ENCODE measurements around the gene JARID2. TPM values are rescaled to one million over a fixed set of nuclear protein-coding genes. Genes with fewer than 3 reads are reported as not detected.
A peak's percentile ranks its signal among the peaks of the same experiment; 100 is the strongest.

JARID2 gene
- total RNA-seq, 1 experiment from 2014 or later = 180 TPM

DNA sequence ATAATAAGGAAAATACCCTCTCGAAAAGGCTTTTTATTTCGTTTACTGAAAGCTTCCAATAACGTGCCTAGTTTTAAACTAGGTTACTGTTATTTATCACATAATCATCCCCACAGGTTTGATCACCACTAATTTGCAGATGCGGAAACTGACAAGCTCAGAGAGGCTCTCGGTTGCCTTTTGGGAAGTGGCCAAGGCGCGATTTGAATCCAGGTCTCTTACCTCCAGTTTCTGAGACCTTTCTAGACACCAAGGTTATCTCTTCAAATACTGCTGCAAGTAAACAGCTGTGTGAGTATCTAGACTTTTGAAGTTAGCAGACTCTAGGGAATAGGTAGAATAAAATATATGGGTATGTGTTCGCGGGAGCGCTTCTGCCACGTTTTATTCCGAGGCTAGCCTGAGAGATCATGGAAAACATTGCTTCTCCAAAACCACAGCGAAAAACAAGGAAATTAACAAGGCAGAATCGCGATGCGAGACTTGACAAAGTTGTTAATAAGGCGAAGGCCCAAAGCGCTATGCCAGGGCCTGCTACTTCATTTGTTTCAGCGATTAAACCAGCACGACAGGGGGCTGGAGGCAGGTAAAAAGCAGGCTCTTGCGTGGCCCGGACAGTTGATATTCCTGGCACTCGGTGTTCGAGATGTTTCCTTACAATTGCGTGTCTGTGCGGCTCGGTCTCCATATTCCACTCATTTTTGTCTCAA is 1.8 kb upstream of the JARID2 start (continued):
- no peak for TF ChIP-seq MXD4 (CRISPR knock-in tag; IDR thresholded peaks at IDR 0.05; ENCODE audit: borderline replicate concordance)

DNA sequence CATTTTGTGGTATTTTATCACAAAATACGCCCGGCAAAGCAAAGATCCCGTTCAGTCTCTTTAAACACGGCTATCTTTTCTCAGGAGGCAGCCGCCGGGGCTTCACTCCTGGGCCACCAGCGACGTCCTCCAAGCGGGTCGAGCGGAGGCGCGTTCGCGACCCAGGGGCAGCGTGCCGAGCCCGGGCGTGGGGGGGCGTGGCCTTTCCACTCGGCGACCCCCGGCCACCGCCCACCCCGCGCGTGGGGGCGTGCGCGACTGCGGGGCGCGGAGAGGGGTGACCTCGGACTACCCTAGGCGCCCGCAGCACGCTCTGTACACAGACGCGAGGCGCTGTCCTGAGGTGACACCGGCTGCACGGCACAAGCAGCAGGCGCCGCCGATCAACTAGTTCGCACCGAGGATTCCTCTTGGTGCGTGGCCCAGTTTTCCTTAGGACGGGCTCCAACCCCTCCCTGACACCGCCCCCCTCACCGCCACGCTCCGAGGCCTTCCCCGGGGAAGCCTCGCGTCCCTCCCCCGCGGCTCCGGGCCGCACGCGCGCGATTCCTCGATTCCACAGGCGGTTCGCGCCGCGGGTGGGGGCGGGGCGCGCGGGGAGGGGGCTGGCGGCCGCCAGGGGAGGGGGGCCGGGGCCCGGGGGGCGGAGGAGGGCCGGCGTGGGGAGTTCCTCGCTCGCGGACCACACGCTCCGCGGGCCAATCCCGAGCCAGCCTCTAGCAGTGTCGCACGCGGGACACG is 1.1 kb upstream of the JARID2 start:
- ChIA-PET CTCF (interaction anchor here (0.6 to 1.2 kb wide), 2 partner anchors 145 to 359 kb away, joined by 3 to 4 read pairs; no protein-coding TSS in a partner anchor), POLR2A (interaction anchor here (1.2 kb wide), 1 partner anchor 33 kb away, joined by 3 read pairs; no protein-coding TSS in a partner anchor)
- DNase-seq (ENCODE audit: low spot score) = peak; percentile 66
- Mint-ChIP-seq H3K27me3 (ENCODE audit: low read depth) (no peaks in the 10 kb centered on the region), H3K36me3 (peaks cover 26% of the 10 kb centered on the region), H3K27ac (peak overlapping the region; percentile 95), H3K9me3 (no peaks in the 10 kb centered on the region), H3K4me3 (peak overlapping the region; percentile 100), H3K4me1 (peaks cover 49% of the 10 kb centered on the region)
- peak; percentile 15 for ATAC-seq
- TF ChIP-seq JUN (CRISPR knock-in tag; IDR thresholded peaks at IDR 0.05) = 0 out of 2 replicates have a peak, but pooled peaks have one; percentile 51
- TF ChIP-seq GRHL2 (CRISPR knock-in tag; IDR thresholded peaks at IDR 0.05; ENCODE audit: insufficient replicate concordance, severe bottlenecking) = no peak
- no peak for TF ChIP-seq RORB (CRISPR knock-in tag; IDR thresholded peaks at IDR 0.05)
- TF ChIP-seq, protein P1, sequence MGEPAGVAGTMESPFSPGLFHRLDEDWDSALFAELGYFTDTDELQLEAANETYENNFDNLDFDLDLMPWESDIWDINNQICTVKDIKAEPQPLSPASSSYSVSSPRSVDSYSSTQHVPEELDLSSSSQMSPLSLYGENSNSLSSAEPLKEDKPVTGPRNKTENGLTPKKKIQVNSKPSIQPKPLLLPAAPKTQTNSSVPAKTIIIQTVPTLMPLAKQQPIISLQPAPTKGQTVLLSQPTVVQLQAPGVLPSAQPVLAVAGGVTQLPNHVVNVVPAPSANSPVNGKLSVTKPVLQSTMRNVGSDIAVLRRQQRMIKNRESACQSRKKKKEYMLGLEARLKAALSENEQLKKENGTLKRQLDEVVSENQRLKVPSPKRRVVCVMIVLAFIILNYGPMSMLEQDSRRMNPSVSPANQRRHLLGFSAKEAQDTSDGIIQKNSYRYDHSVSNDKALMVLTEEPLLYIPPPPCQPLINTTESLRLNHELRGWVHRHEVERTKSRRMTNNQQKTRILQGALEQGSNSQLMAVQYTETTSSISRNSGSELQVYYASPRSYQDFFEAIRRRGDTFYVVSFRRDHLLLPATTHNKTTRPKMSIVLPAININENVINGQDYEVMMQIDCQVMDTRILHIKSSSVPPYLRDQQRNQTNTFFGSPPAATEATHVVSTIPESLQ (CRISPR knock-in tag; IDR thresholded peaks at IDR 0.05) = no peak
- TF ChIP-seq FOXP1 (CRISPR knock-in tag; IDR thresholded peaks at IDR 0.05; ENCODE audit: borderline replicate concordance) = peak; percentile 46; the same call in 1 of the 2 replicates
- TF ChIP-seq, protein P2, sequence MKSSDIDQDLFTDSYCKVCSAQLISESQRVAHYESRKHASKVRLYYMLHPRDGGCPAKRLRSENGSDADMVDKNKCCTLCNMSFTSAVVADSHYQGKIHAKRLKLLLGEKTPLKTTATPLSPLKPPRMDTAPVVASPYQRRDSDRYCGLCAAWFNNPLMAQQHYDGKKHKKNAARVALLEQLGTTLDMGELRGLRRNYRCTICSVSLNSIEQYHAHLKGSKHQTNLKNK (CRISPR knock-in tag; IDR thresholded peaks at IDR 0.05) = no peak
- TF ChIP-seq ZNF232 (CRISPR knock-in tag; IDR thresholded peaks at IDR 0.05) = 0 out of 2 replicates have a peak, but pooled peaks have one; percentile 63
- TF ChIP-seq TEAD1 (CRISPR knock-in tag; IDR thresholded peaks at IDR 0.05) = peak; percentile 23; the same call in 1 of the 2 replicates
- TF ChIP-seq, protein P3, sequence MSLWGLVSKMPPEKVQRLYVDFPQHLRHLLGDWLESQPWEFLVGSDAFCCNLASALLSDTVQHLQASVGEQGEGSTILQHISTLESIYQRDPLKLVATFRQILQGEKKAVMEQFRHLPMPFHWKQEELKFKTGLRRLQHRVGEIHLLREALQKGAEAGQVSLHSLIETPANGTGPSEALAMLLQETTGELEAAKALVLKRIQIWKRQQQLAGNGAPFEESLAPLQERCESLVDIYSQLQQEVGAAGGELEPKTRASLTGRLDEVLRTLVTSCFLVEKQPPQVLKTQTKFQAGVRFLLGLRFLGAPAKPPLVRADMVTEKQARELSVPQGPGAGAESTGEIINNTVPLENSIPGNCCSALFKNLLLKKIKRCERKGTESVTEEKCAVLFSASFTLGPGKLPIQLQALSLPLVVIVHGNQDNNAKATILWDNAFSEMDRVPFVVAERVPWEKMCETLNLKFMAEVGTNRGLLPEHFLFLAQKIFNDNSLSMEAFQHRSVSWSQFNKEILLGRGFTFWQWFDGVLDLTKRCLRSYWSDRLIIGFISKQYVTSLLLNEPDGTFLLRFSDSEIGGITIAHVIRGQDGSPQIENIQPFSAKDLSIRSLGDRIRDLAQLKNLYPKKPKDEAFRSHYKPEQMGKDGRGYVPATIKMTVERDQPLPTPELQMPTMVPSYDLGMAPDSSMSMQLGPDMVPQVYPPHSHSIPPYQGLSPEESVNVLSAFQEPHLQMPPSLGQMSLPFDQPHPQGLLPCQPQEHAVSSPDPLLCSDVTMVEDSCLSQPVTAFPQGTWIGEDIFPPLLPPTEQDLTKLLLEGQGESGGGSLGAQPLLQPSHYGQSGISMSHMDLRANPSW (CRISPR knock-in tag; conservative IDR thresholded peaks at IDR 0.05; ENCODE audit: low read depth) = no peak
- TF ChIP-seq, protein P4, sequence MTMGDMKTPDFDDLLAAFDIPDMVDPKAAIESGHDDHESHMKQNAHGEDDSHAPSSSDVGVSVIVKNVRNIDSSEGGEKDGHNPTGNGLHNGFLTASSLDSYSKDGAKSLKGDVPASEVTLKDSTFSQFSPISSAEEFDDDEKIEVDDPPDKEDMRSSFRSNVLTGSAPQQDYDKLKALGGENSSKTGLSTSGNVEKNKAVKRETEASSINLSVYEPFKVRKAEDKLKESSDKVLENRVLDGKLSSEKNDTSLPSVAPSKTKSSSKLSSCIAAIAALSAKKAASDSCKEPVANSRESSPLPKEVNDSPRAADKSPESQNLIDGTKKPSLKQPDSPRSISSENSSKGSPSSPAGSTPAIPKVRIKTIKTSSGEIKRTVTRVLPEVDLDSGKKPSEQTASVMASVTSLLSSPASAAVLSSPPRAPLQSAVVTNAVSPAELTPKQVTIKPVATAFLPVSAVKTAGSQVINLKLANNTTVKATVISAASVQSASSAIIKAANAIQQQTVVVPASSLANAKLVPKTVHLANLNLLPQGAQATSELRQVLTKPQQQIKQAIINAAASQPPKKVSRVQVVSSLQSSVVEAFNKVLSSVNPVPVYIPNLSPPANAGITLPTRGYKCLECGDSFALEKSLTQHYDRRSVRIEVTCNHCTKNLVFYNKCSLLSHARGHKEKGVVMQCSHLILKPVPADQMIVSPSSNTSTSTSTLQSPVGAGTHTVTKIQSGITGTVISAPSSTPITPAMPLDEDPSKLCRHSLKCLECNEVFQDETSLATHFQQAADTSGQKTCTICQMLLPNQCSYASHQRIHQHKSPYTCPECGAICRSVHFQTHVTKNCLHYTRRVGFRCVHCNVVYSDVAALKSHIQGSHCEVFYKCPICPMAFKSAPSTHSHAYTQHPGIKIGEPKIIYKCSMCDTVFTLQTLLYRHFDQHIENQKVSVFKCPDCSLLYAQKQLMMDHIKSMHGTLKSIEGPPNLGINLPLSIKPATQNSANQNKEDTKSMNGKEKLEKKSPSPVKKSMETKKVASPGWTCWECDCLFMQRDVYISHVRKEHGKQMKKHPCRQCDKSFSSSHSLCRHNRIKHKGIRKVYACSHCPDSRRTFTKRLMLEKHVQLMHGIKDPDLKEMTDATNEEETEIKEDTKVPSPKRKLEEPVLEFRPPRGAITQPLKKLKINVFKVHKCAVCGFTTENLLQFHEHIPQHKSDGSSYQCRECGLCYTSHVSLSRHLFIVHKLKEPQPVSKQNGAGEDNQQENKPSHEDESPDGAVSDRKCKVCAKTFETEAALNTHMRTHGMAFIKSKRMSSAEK (CRISPR knock-in tag; IDR thresholded peaks at IDR 0.05; ENCODE audit: borderline replicate concordance) = no peak
- TF ChIP-seq, protein P5, sequence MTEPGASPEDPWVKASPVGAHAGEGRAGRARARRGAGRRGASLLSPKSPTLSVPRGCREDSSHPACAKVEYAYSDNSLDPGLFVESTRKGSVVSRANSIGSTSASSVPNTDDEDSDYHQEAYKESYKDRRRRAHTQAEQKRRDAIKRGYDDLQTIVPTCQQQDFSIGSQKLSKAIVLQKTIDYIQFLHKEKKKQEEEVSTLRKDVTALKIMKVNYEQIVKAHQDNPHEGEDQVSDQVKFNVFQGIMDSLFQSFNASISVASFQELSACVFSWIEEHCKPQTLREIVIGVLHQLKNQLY (CRISPR knock-in tag; IDR thresholded peaks at IDR 0.05) = no peak
- no peak for TF ChIP-seq CREB1 (CRISPR knock-in tag; IDR thresholded peaks at IDR 0.05)
- TF ChIP-seq, protein P6, sequence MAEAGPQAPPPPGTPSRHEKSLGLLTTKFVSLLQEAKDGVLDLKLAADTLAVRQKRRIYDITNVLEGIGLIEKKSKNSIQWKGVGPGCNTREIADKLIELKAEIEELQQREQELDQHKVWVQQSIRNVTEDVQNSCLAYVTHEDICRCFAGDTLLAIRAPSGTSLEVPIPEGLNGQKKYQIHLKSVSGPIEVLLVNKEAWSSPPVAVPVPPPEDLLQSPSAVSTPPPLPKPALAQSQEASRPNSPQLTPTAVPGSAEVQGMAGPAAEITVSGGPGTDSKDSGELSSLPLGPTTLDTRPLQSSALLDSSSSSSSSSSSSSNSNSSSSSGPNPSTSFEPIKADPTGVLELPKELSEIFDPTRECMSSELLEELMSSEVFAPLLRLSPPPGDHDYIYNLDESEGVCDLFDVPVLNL (CRISPR knock-in tag; IDR thresholded peaks at IDR 0.05; ENCODE audit: borderline replicate concordance, low read depth) = no peak
- TF ChIP-seq, protein P7, sequence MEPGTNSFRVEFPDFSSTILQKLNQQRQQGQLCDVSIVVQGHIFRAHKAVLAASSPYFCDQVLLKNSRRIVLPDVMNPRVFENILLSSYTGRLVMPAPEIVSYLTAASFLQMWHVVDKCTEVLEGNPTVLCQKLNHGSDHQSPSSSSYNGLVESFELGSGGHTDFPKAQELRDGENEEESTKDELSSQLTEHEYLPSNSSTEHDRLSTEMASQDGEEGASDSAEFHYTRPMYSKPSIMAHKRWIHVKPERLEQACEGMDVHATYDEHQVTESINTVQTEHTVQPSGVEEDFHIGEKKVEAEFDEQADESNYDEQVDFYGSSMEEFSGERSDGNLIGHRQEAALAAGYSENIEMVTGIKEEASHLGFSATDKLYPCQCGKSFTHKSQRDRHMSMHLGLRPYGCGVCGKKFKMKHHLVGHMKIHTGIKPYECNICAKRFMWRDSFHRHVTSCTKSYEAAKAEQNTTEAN (CRISPR knock-in tag; IDR thresholded peaks at IDR 0.05) = 0 out of 2 replicates have a peak, but pooled peaks have one; percentile 51
- TF ChIP-seq NFYB (CRISPR knock-in tag; conservative IDR thresholded peaks at IDR 0.05; ENCODE audit: low read depth) = no peak; the same call in 1 of the 2 replicates
- TF ChIP-seq, protein P8, sequence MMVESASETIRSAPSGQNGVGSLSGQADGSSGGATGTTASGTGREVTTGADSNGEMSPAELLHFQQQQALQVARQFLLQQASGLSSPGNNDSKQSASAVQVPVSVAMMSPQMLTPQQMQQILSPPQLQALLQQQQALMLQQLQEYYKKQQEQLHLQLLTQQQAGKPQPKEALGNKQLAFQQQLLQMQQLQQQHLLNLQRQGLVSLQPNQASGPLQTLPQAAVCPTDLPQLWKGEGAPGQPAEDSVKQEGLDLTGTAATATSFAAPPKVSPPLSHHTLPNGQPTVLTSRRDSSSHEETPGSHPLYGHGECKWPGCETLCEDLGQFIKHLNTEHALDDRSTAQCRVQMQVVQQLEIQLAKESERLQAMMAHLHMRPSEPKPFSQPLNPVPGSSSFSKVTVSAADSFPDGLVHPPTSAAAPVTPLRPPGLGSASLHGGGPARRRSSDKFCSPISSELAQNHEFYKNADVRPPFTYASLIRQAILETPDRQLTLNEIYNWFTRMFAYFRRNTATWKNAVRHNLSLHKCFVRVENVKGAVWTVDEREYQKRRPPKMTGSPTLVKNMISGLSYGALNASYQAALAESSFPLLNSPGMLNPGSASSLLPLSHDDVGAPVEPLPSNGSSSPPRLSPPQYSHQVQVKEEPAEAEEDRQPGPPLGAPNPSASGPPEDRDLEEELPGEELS (CRISPR knock-in tag; IDR thresholded peaks at IDR 0.05) = peak; percentile 58; the same call in 1 of the 2 replicates

Data from WTC11 (cell line).